ES-I3 (cell line): Measurements from ENCODE around the gene KRT4.

Experiments
- H3K36me3 ChIP-seq: 2 replicates; pipeline ENCODE4 v1.6.1; 2013; ENCODE audit warnings: mild to moderate bottlenecking, low read length, control low read depth, moderate library complexity; ENCODE audit not compliant: insufficient read depth
- H3K4me1 ChIP-seq: 2 replicates; pipeline ENCODE4 v1.6.1; 2013; ENCODE audit warnings: mild to moderate bottlenecking, control low read depth, low read length; ENCODE audit not compliant: insufficient read depth
- H3K9ac ChIP-seq: 2 replicates; pipeline ENCODE4 v1.6.1; 2013; ENCODE audit warnings: low read depth, mild to moderate bottlenecking, low read length, moderate library complexity
- H3K9me3 ChIP-seq: 2 replicates; pipeline ENCODE4 v1.6.1; 2013; ENCODE audit warnings: mild to moderate bottlenecking, low read length, moderate library complexity; ENCODE audit not compliant: control insufficient read depth, insufficient read depth

The KRT4 gene

DNA sequence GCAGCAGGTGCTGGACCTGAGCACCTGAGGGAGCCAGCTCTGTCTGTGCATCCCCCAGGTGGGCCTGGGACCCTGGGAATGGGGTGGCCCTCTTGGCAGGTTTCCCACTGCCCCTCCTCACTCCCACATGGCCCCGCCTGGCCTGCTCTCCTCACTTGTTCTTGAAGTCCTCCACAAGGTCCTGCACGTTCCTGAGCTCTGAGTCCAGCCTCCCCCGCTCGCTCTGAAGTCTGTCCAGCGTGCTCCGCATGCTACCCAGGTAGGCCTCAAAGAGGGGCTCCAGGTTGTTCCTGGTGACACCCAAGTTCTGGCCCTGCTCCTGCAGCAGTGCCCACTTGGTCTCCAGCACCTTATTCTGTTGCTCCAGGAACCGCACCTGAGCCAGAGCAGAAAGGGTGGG is 17.3 kb upstream of the KRT4 start:
- H3K9ac ChIP-seq = no peak overlapping the region
- H3K9me3 ChIP-seq = no peaks in the 10 kb centered on the region
- H3K4me1 ChIP-seq = no peaks in the 10 kb centered on the region
- no peaks in the 10 kb centered on the region for H3K36me3 ChIP-seq

GRCh38 chr12:52829986-52830770 is 16.3 kb upstream of the KRT4 start:
- H3K9ac ChIP-seq = no peak overlapping the region
- H3K4me1 ChIP-seq = no peaks in the 10 kb centered on the region
- no peaks in the 10 kb centered on the region for H3K36me3 ChIP-seq
- no peaks in the 10 kb centered on the region for H3K9me3 ChIP-seq

DNA sequence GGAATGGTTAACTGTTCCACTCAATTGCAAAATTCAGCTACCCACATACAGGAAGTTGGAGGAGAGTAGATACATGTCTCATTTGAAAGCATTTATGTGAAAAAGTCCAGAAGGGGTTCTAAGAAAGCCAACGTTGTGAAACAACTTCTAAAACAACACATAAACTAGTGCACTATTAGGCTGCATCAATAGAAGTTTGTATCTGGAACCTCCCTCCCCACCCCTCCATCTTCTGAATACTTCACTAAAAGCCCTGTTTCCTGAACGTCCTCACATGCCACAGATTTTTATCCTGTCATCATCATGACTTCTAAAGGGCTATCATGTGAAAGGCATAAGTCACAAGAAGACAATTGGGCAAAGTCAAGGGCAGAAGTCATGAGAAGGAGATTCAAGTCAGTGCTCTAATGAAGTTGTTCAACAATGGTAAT is 14.7 kb upstream of the KRT4 start:
- Histone ChIP-seq H3K36me3 (no peaks in the 10 kb centered on the region), H3K9me3 (no peaks in the 10 kb centered on the region), H3K4me1 (no peaks in the 10 kb centered on the region), H3K9ac (no peak overlapping the region)

GRCh38 chr12:52828156-52828555 is 14.2 kb upstream of the KRT4 start:
- Histone ChIP-seq H3K36me3 (no peaks in the 10 kb centered on the region), H3K9ac (no peak overlapping the region), H3K9me3 (no peaks in the 10 kb centered on the region), H3K4me1 (no peaks in the 10 kb centered on the region)

GRCh38 chr12:52827499-52828090 is 13.7 kb upstream of the KRT4 start:
- H3K9ac ChIP-seq = no peak overlapping the region
- H3K36me3 ChIP-seq = no peaks in the 10 kb centered on the region
- no peaks in the 10 kb centered on the region for H3K9me3 ChIP-seq
- no peaks in the 10 kb centered on the region for H3K4me1 ChIP-seq

- Histone ChIP-seq H3K9me3 (no peaks in the 10 kb centered on the region), H3K9ac (no peak overlapping the region), H3K36me3 (no peaks in the 10 kb centered on the region), H3K4me1 (no peaks in the 10 kb centered on the region)
Measured at GRCh38 chr12:52826611-52827498, 12.9 kb upstream of the KRT4 start.

- Histone ChIP-seq H3K4me1 (no peaks in the 10 kb centered on the region), H3K9ac (no peak overlapping the region), H3K36me3 (no peaks in the 10 kb centered on the region), H3K9me3 (no peaks in the 10 kb centered on the region)
Measured at GRCh38 chr12:52825961-52826360, 12.0 kb upstream of the KRT4 start.

DNA sequence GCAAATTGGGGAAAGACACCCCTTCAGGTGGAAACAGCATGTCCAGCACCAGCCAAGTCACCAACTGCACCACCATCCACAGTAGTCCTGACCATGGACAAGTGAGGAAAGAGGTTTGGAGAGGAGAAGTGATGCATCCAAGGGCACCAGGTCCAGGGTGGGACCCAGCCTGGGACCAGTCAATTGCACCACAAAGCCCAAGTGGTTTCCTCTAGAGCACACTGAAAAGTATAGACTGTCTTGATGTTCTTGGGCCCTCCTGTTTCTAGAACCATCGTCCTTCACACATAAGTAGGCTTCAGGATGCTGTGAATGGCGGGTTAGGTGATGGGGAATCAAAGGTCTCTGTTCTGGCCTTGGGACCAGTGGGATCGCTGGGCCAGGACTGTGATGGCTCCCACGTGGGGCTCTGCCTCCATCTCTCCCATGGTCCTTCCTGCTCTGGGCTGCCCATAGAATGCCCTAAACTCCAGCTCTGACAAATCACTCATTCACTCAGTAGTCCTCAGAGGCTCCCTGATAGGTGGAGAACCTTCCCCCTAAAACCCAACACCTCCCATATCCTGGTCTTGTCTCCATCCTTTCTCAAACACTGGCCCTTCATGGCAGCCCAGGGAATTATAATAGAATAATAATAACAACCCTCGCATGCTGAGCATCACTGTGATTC is 11.0 kb upstream of the KRT4 start:
- no peaks in the 10 kb centered on the region for H3K36me3 ChIP-seq
- no peaks in the 10 kb centered on the region for H3K4me1 ChIP-seq
- H3K9ac ChIP-seq = no peak overlapping the region
- no peaks in the 10 kb centered on the region for H3K9me3 ChIP-seq

GRCh38 chr12:52823761-52824450 is 10.0 kb upstream of the KRT4 start:
- no peaks in the 10 kb centered on the region for H3K9me3 ChIP-seq
- no peaks in the 10 kb centered on the region for H3K36me3 ChIP-seq
- no peaks in the 10 kb centered on the region for H3K4me1 ChIP-seq
- no peak overlapping the region for H3K9ac ChIP-seq

GRCh38 chr12:52822771-52823510 is 9.0 kb upstream of the KRT4 start:
- no peaks in the 10 kb centered on the region for H3K36me3 ChIP-seq
- no peak overlapping the region for H3K9ac ChIP-seq
- H3K4me1 ChIP-seq = no peaks in the 10 kb centered on the region
- no peaks in the 10 kb centered on the region for H3K9me3 ChIP-seq

DNA sequence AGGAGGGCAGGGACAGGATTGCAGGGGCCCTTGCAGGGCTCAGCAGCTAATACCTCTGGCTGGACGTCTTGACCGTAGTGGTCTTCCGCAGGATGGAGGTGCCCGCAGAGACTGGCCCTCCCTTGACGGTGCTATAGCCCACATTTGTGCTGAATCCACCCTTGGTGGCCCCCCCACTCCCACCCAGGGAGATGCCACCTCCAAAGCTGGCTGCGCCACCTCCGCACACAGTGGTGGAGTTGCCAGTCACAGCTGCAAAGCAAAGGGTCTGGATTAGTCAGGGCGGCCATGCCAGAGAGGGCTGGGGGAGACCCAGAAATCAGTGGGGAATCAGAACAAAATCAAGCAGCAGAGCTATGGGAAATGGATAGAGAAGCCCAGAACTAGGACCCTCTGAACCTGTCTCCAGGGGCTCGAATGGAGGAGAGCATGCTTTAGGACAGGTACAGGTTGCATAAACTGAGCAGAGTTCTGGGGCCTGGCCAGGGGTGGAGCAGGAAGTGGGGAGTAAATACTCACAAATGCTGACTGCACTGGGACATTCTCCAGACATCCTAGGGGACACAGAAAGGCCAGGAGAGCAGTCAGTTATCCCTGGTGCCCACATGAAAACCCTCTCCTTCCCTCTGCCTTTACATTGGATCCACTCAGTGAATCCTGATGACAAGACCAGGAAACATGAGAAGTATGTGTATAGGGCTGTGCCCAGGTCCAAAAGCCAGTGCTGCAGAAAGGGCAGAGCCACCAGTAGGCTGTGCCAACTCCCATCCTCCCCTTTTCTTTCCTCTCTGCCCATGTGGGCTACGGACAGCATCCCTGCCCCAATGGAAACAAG is 8.1 kb upstream of the KRT4 start:
- Histone ChIP-seq H3K36me3 (no peaks in the 10 kb centered on the region), H3K4me1 (no peaks in the 10 kb centered on the region), H3K9me3 (no peaks in the 10 kb centered on the region), H3K9ac (no peak overlapping the region)

GRCh38 chr12:52821071-52821730 is 7.3 kb upstream of the KRT4 start:
- H3K36me3 ChIP-seq = no peaks in the 10 kb centered on the region
- H3K4me1 ChIP-seq = no peaks in the 10 kb centered on the region
- no peaks in the 10 kb centered on the region for H3K9me3 ChIP-seq
- no peak overlapping the region for H3K9ac ChIP-seq
